Mesenchymal stem cell (in vitro differentiated cells and primary cell): ENCODE results near the gene LPP.

Source experiments
- DNase-seq: peaks from one replicate; pipeline ENCODE4 v3.0.0-alpha.2; 2013
- H2AFZ ChIP-seq: one replicate; pipeline ENCODE4 v1.6.1; 2013; ENCODE audit warnings: low read depth, mild to moderate bottlenecking, control low read depth, inconsistent platforms, low read length, moderate library complexity
- H2AK5ac ChIP-seq: 2 replicates; pipeline ENCODE4 v1.6.1; 2013; ENCODE audit warnings: low read length, moderate library complexity, mild to moderate bottlenecking, inconsistent platforms; ENCODE audit not compliant: severe bottlenecking
- H2BK120ac ChIP-seq: one replicate; pipeline ENCODE4 v1.6.1; 2013; ENCODE audit warnings: low read depth, mild to moderate bottlenecking, inconsistent platforms, low read length, moderate library complexity
- H2BK12ac ChIP-seq, 2 experiments: one replicate each; pipeline ENCODE4 v1.6.1; 2013; ENCODE audit warnings: inconsistent platforms in 2 of 2, low read length in 2 of 2, mild to moderate bottlenecking in 2 of 2, moderate library complexity in 2 of 2, control low read depth in 1 of 2
- H2BK15ac ChIP-seq: one replicate; pipeline ENCODE4 v1.6.1; 2013; ENCODE audit warnings: mild to moderate bottlenecking, low read depth, inconsistent platforms; ENCODE audit not compliant: poor library complexity, severe bottlenecking
- H2BK5ac ChIP-seq: 2 replicates; pipeline ENCODE4 v1.6.1; 2013; ENCODE audit warnings: low read depth, mild to moderate bottlenecking, low read length, control low read depth, inconsistent platforms; ENCODE audit not compliant: poor library complexity, severe bottlenecking
- H3K14ac ChIP-seq, 2 experiments: one replicate each; pipeline ENCODE4 v1.6.1; 2013; ENCODE audit warnings: inconsistent platforms in 2 of 2, low read length in 2 of 2, control low read depth in 1 of 2, mild to moderate bottlenecking in 1 of 2, moderate library complexity in 1 of 2
- H3K18ac ChIP-seq, 2 experiments: one replicate each; pipeline ENCODE4 v1.6.1; 2013; ENCODE audit warnings: inconsistent platforms in 2 of 2, low read length in 2 of 2, control low read depth in 1 of 2, low read depth in 1 of 2, mild to moderate bottlenecking in 1 of 2
- H3K23ac ChIP-seq, 2 experiments: one replicate each; pipeline ENCODE4 v1.6.1; 2013; ENCODE audit warnings: inconsistent platforms in 2 of 2, low read length in 2 of 2, mild to moderate bottlenecking in 2 of 2, moderate library complexity in 2 of 2, control low read depth in 1 of 2
- H3K27ac ChIP-seq: 2 replicates; pipeline ENCODE4 v1.5.1; 2013; ENCODE audit warnings: mild to moderate bottlenecking, moderate library complexity, low read length, control low read depth, inconsistent platforms; ENCODE audit not compliant: poor library complexity, severe bottlenecking
- H3K27me3 ChIP-seq, 2 experiments: 2 replicates each; pipeline versions ENCODE4 v1.6.1 to v1.7.0; 2013; ENCODE audit warnings: low read length in 2 of 2, mild to moderate bottlenecking in 2 of 2, moderate library complexity in 2 of 2, control low read depth in 1 of 2, inconsistent platforms in 1 of 2; ENCODE audit not compliant: control insufficient read depth in 1 of 2, insufficient read depth in 1 of 2
- H3K36me3 ChIP-seq, 2 experiments: 2 replicates each; pipeline versions ENCODE4 v1.6.1 to v1.7.0; 2013; ENCODE audit warnings: low read length in 2 of 2, control low read depth in 1 of 2, inconsistent platforms in 1 of 2, low read depth in 1 of 2, mild to moderate bottlenecking in 1 of 2; ENCODE audit not compliant: insufficient read depth in 2 of 2, control insufficient read depth in 1 of 2
- H3K4ac ChIP-seq, 2 experiments: one replicate each; pipeline ENCODE4 v1.6.1; 2013; ENCODE audit warnings: inconsistent platforms in 2 of 2, low read length in 2 of 2, mild to moderate bottlenecking in 2 of 2, moderate library complexity in 2 of 2, control low read depth in 1 of 2, low read depth in 1 of 2
- H3K4me1 ChIP-seq: 2 replicates; pipeline ENCODE4 v1.6.1; 2013; ENCODE audit warnings: low read depth, low read length, control low read depth; ENCODE audit not compliant: control insufficient read depth, insufficient read depth
- H3K4me2 ChIP-seq: 2 replicates; pipeline ENCODE4 v1.6.1; 2013; ENCODE audit warnings: low read length, mild to moderate bottlenecking, inconsistent platforms; ENCODE audit not compliant: poor library complexity, severe bottlenecking
- H3K4me3 ChIP-seq, 2 experiments: 2 replicates each; pipeline versions ENCODE4 v1.5.1 to v1.7.0; 2013; ENCODE audit warnings: low read length in 2 of 2, mild to moderate bottlenecking in 2 of 2, control low read depth in 1 of 2, low read depth in 1 of 2; ENCODE audit not compliant: insufficient read depth in 1 of 2
- H3K79me1 ChIP-seq: replicated peaks from 2 replicates; pipeline ENCODE4 v1.6.1; 2013; ENCODE audit warnings: mild to moderate bottlenecking, control low read depth, low read length, inconsistent platforms; ENCODE audit not compliant: poor library complexity, severe bottlenecking
- H3K9ac ChIP-seq: 2 replicates; pipeline ENCODE4 v1.7.0; 2013; ENCODE audit warnings: mild to moderate bottlenecking, low read length, moderate library complexity
- H3K9me3 ChIP-seq: 2 replicates; pipeline ENCODE4 v1.7.0; 2013; ENCODE audit warnings: mild to moderate bottlenecking, low read length; ENCODE audit not compliant: control insufficient read depth
- H4K8ac ChIP-seq: one replicate; pipeline ENCODE4 v1.6.1; 2013; ENCODE audit warnings: inconsistent platforms, mild to moderate bottlenecking, low read length, moderate library complexity
- H4K91ac ChIP-seq: one replicate; pipeline ENCODE4 v1.6.1; 2013; ENCODE audit warnings: mild to moderate bottlenecking, low read length, inconsistent platforms
- WGBS: methylation state at CpG from one replicate; pipeline ENCODE4 v1.1.7; 2013; ENCODE audit warnings: mixed read lengths; 5-methylcytosine and 5-hydroxymethylcytosine counted together

Gene LPP

GRCh38 chr3:188253800-188254452 lies 100.0 kb downstream of the LPP start:
- Histone ChIP-seq H2BK12ac (no peak overlapping the region), H3K27ac (no peak overlapping the region), H3K9ac (no peak overlapping the region), H3K4me3 (no peak overlapping the region), H4K91ac (no peak overlapping the region), H3K36me3 (peaks cover 0 to 21% of the 10 kb centered on the region in 2 experiments), H3K23ac (no peak overlapping the region), H3K79me1 (peaks cover 16% of the 10 kb centered on the region), H2BK120ac (no peak overlapping the region), H3K18ac (no peak overlapping the region), H2AFZ (no peak overlapping the region), H3K4ac (no peak overlapping the region), H3K9me3 (no peaks in the 10 kb centered on the region), H2BK5ac (no peak overlapping the region), H3K14ac (no peak overlapping the region), H2BK15ac (no peak overlapping the region), H3K27me3 (no peaks in the 10 kb centered on the region), H3K4me2 (no peak overlapping the region), H3K4me1 (peaks cover 7% of the 10 kb centered on the region), H4K8ac (no peak overlapping the region), H2AK5ac (no peak overlapping the region)
- DNase-seq = no peak
- 98% methylated on average over 2 of the region's 2 CpGs for WGBS

GRCh38 chr3:188254520-188255070 lies 100.6 kb downstream of the LPP start:
- H3K9me3 ChIP-seq = no peaks in the 10 kb centered on the region
- no peak overlapping the region for H2BK12ac ChIP-seq
- H3K4me2 ChIP-seq = no peak overlapping the region
- no peak for DNase-seq
- no peaks in the 10 kb centered on the region for H3K27me3 ChIP-seq
- H3K9ac ChIP-seq = no peak overlapping the region
- no peak overlapping the region for H2AK5ac ChIP-seq
- no peak overlapping the region for H3K14ac ChIP-seq
- H3K36me3 ChIP-seq = peaks cover 0 to 21% of the 10 kb centered on the region in 2 experiments
- no peak overlapping the region for H3K4me3 ChIP-seq
- no peak overlapping the region for H3K18ac ChIP-seq
- H4K8ac ChIP-seq = no peak overlapping the region
- no peak overlapping the region for H2AFZ ChIP-seq
- no peak overlapping the region for H2BK5ac ChIP-seq
- peaks cover 18% of the 10 kb centered on the region for H3K79me1 ChIP-seq
- whole genome bisulfite sequencing = 96% methylated on average over 4 of the region's 5 CpGs
- H3K27ac ChIP-seq = no peak overlapping the region
- H3K4me1 ChIP-seq = peaks cover 4% of the 10 kb centered on the region
- no peak overlapping the region for H4K91ac ChIP-seq
- no peak overlapping the region for H3K23ac ChIP-seq
- H2BK15ac ChIP-seq = no peak overlapping the region
- no peak overlapping the region for H2BK120ac ChIP-seq
- no peak overlapping the region for H3K4ac ChIP-seq

- Histone ChIP-seq H3K4me2 (no peak overlapping the region), H3K9me3 (no peaks in the 10 kb centered on the region), H2BK120ac (no peak overlapping the region), H4K8ac (no peak overlapping the region), H3K4me1 (peaks cover 4% of the 10 kb centered on the region), H3K23ac (no peak overlapping the region), H3K4ac (no peak overlapping the region), H2BK15ac (no peak overlapping the region), H2BK12ac (no peak overlapping the region), H3K27me3 (no peaks in the 10 kb centered on the region), H3K27ac (no peak overlapping the region), H3K14ac (no peak overlapping the region), H3K4me3 (no peak overlapping the region), H3K18ac (no peak overlapping the region), H3K36me3 (peaks cover 0 to 21% of the 10 kb centered on the region in 2 experiments), H3K79me1 (peaks cover 17% of the 10 kb centered on the region), H3K9ac (no peak overlapping the region), H2AFZ (no peak overlapping the region), H2BK5ac (no peak overlapping the region), H2AK5ac (no peak overlapping the region), H4K91ac (no peak overlapping the region)
- no peak for DNase-seq
- WGBS = 100% methylated on average over 2 of the region's 2 CpGs
These were observed 101.2 kb downstream of the LPP start for GRCh38 chr3:188255190-188255589.

DNA sequence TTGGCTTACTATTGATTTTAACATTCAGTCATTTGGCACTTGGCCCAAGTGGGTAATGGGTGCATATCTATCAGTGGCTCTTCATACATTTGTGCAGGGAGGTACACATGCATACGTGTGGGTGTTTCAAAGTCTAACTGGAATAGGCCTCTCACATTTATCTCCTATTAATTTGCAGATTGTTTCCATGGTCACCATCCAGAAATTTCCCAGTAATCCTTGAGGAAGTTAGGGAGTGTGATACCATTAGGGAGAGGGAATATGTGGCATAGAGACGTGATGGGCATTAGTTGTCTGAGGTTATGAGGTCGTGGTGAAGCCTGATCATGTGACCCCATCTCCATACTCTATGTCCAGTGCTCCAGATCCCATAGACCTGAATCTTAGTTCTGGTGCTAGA lies 102.8 kb downstream of the LPP start:
- Histone ChIP-seq H3K9me3 (no peaks in the 10 kb centered on the region), H2BK5ac (no peak overlapping the region), H3K18ac (no peak overlapping the region), H3K36me3 (peaks cover 0 to 21% of the 10 kb centered on the region in 2 experiments), H3K4me1 (peaks cover 7% of the 10 kb centered on the region), H3K9ac (no peak overlapping the region), H2AFZ (no peak overlapping the region), H2BK15ac (no peak overlapping the region), H3K4me3 (no peak overlapping the region), H2AK5ac (no peak overlapping the region), H3K4me2 (no peak overlapping the region), H3K23ac (no peak overlapping the region), H3K79me1 (peaks cover 16% of the 10 kb centered on the region), H3K27me3 (no peaks in the 10 kb centered on the region), H3K4ac (no peak overlapping the region), H4K91ac (no peak overlapping the region), H2BK120ac (no peak overlapping the region), H4K8ac (no peak overlapping the region), H3K27ac (no peak overlapping the region), H2BK12ac (no peak overlapping the region), H3K14ac (no peak overlapping the region)
- DNase-seq = no peak
- 100% methylated on average over 2 of the region's 3 CpGs for WGBS
